Measurements from ENCODE around the gene RDH13.
"Not testable (repeated sequence)": the region's sequence is repeated elsewhere in the genome, so short reads cannot be mapped to it uniquely, and the experiment has no call there.

The RDH13 gene

GRCh38 chr19:55079400-55080038, 16.6 kb upstream of the RDH13 start:
- DNase-seq: no peak

GRCh38 chr19:55078996-55079395, 16.0 kb upstream of the RDH13 start:
- no peak for DNase-seq

- no peak for DNase-seq
Measured at GRCh38 chr19:55077106-55077505, 14.2 kb upstream of the RDH13 start.

- DNase-seq: no peak
Measured at GRCh38 chr19:55076321-55076720, 13.4 kb upstream of the RDH13 start.

- DNase-seq: no peak
Measured at GRCh38 chr19:55075371-55075998, 12.5 kb upstream of the RDH13 start, which contains the start of gene EPS8L1. Gene EPS8L1, plus strand, starts transcription at chr19:55075869. Its CDS starts 576 bp downstream, at chr19:55076445.

GRCh38 chr19:55071913-55072312, 9.0 kb upstream of the RDH13 start:
- no peak for DNase-seq

GRCh38 chr19:55071129-55071502, 8.2 kb upstream of the RDH13 start:
- DNase-seq: no peak

GRCh38 chr19:55070466-55071128, 7.6 kb upstream of the RDH13 start:
- DNase-seq: no peak

GRCh38 chr19:55069865-55070197, 6.9 kb upstream of the RDH13 start:
- no peak for DNase-seq

GRCh38 chr19:55068950-55069864, 6.3 kb upstream of the RDH13 start:
- DNase-seq: no peak

- DNase-seq: no peak
Measured at GRCh38 chr19:55067869-55068268, 4.9 kb upstream of the RDH13 start.

- DNase-seq: no peak
Measured at GRCh38 chr19:55066107-55066709, 3.3 kb upstream of the RDH13 start.

- DNase-seq: not testable (repeated sequence)
Measured at GRCh38 chr19:55065516-55065915, 2.6 kb upstream of the RDH13 start.

- no peak for DNase-seq
Measured at GRCh38 chr19:55063492-55063843, 520 bp upstream of the RDH13 start.

GRCh38 chr19:55060287-55060686, 2.7 kb downstream of the RDH13 start:
- not testable (repeated sequence) for DNase-seq

- DNase-seq: no peak
Measured at GRCh38 chr19:55058781-55059610, 4.0 kb downstream of the RDH13 start.

GRCh38 chr19:55056827-55057226, 6.1 kb downstream of the RDH13 start:
- no peak for DNase-seq

GRCh38 chr19:55053735-55054134, 9.2 kb downstream of the RDH13 start:
- DNase-seq: no peak

GRCh38 chr19:55050749-55051532, 12.0 kb downstream of the RDH13 start:
- no peak for DNase-seq

- no peak for DNase-seq
Measured at GRCh38 chr19:55048446-55048845, 14.5 kb downstream of the RDH13 start.

All from amygdala (tissue), 56 donors.